ENCODE measurements around the gene DUXB.

Gene DUXB

GRCh38 chr16:75658175-75658574 is 43.1 kb downstream of the DUXB start:
- POLR2A ChIA-PET, result no interaction called here
- no peak for DNase-seq (ENCODE audit: low read depth, low spot score)
- no peak overlapping the region for H3K4me3 ChIP-seq (ENCODE audit: low read depth, low read length)
- no peak for TF ChIP-seq CTCF (IDR thresholded peaks at IDR 0.05; ENCODE audit: insufficient read depth, low read length, missing control alignments)
- CTCF ChIA-PET, result interaction anchor here (2.4 kb wide), 1 partner anchor 106 kb away, joined by 7 read pairs; no protein-coding TSS in a partner anchor

- H3K4me3 ChIP-seq (ENCODE audit: low read depth, low read length), result no peak overlapping the region
- ChIA-PET CTCF (interaction anchor here (0.8 to 0.9 kb wide), 2 partner anchors 110 to 112 kb away, joined by 3 read pairs; no protein-coding TSS in a partner anchor), POLR2A (interaction anchor here (0.6 kb wide), 1 partner anchor 31 kb away, joined by 3 read pairs; no protein-coding TSS in a partner anchor)
- TF ChIP-seq CTCF (IDR thresholded peaks at IDR 0.05; ENCODE audit: insufficient read depth, low read length, missing control alignments), result no peak
- peak; percentile 61 for DNase-seq (ENCODE audit: low read depth, low spot score)
Observed at GRCh38 chr16:75653922-75654321, 47.3 kb downstream of the DUXB start.

GRCh38 chr16:75648265-75649076 is 52.8 kb downstream of the DUXB start:
- peak overlapping the region; percentile 98 for H3K4me3 ChIP-seq (ENCODE audit: low read depth, low read length)
- no peak for DNase-seq (ENCODE audit: low read depth, low spot score)
- TF ChIP-seq CTCF (IDR thresholded peaks at IDR 0.05; ENCODE audit: insufficient read depth, low read length, missing control alignments), result no peak
- ChIA-PET CTCF (interaction anchor here (1.0 to 3.1 kb wide), 6 partner anchors 11 to 449 kb away, joined by 3 to 17 read pairs (median 6); partner anchors contain the start of gene ADAT1), POLR2A (interaction anchor here (1.0 to 1.5 kb wide), 4 partner anchors 16 to 131 kb away, joined by 3 to 7 read pairs (median 4); partner anchors contain the start of gene ADAT1)

- no peak for TF ChIP-seq CTCF (IDR thresholded peaks at IDR 0.05; ENCODE audit: insufficient read depth, low read length, missing control alignments)
- DNase-seq (ENCODE audit: low read depth, low spot score), result peak; percentile 56
- POLR2A ChIA-PET, result interaction anchor here (0.8 to 1.5 kb wide), 7 partner anchors 11 to 214 kb away, joined by 3 to 7 read pairs (median 3); partner anchors contain the start of gene ADAT1
- CTCF ChIA-PET, result interaction anchor here (1.0 to 3.1 kb wide), 5 partner anchors 11 to 448 kb away, joined by 3 to 17 read pairs (median 9); partner anchors contain the start of gene ADAT1
- peak within 1 kb of the TSS; percentile 98 for H3K4me3 ChIP-seq (ENCODE audit: low read depth, low read length)
Observed at GRCh38 chr16:75647492-75648264, 53.6 kb downstream of the DUXB start, which contains the start of the genes KARS1 and TERF2IP. Gene KARS1 (minus strand): TSS chr16:75647665. CDS start chr16:75647639, 26 bp downstream. Gene TERF2IP (plus strand): TSS chr16:75647773. CDS start chr16:75647883, 110 bp downstream.

- POLR2A ChIA-PET, result interaction anchor here (0.8 to 1.5 kb wide), 6 partner anchors 12 to 213 kb away, joined by 3 to 7 read pairs (median 3); no protein-coding TSS in a partner anchor
- H3K4me3 ChIP-seq (ENCODE audit: low read depth, low read length), result peak overlapping the region; percentile 98
- no peak for TF ChIP-seq CTCF (IDR thresholded peaks at IDR 0.05; ENCODE audit: insufficient read depth, low read length, missing control alignments)
- DNase-seq (ENCODE audit: low read depth, low spot score), result no peak
- CTCF ChIA-PET, result interaction anchor here (1.0 to 3.1 kb wide), 4 partner anchors 25 to 448 kb away, joined by 3 to 17 read pairs (median 11); partner anchors contain the start of gene ADAT1
Observed at GRCh38 chr16:75647112-75647491, 54.2 kb downstream of the DUXB start.
